Calu3 (cell line): Measurements from ENCODE around the gene ZNF296. TPM values are rescaled to one million over a fixed set of nuclear protein-coding genes. Genes with fewer than 3 reads are reported as not detected.

Experiments
- BruUV-seq: library from RNA; stranded (reverse); fragments of 400-500 nt; replicated peaks from 2 replicates; lab custom pipeline; 2021; lab: Mats Ljungman, UMichigan
- CTCF ChIA-PET: fragments of 300-600 bp; sonication (Branson Sonifier 250); formaldehyde crosslinking; loops from one replicate; lab custom pipeline; 2022; ENCODE audit warnings: antibody characterized with exemption; lab: Charles Lee
- DNase-seq: peaks from one replicate; pipeline ENCODE4 v3.0.0; 2022
- H3K27ac Mint-ChIP-seq: one replicate; pipeline ENCODE4 v1.8.0; 2022; ENCODE audit warnings: mixed read lengths; ENCODE audit not compliant: unreplicated experiment
- H3K27me3 Mint-ChIP-seq: one replicate; pipeline ENCODE4 v1.8.0; 2022; ENCODE audit warnings: mixed read lengths; ENCODE audit not compliant: unreplicated experiment
- H3K36me3 Mint-ChIP-seq: one replicate; pipeline ENCODE4 v1.8.0; 2022; ENCODE audit warnings: mild to moderate bottlenecking, moderate library complexity, mixed read lengths; ENCODE audit not compliant: insufficient read depth, unreplicated experiment
- H3K4me1 Mint-ChIP-seq: one replicate; pipeline ENCODE4 v1.8.0; 2022; ENCODE audit warnings: mild to moderate bottlenecking, low read depth, mixed read lengths; ENCODE audit not compliant: unreplicated experiment
- H3K4me3 Mint-ChIP-seq: one replicate; pipeline ENCODE4 v1.8.0; 2022; ENCODE audit warnings: mild to moderate bottlenecking, low read depth, moderate library complexity, mixed read lengths; ENCODE audit not compliant: unreplicated experiment
- H3K9me3 Mint-ChIP-seq: one replicate; pipeline ENCODE4 v1.8.0; 2022; ENCODE audit warnings: low read depth, mixed read lengths; ENCODE audit not compliant: unreplicated experiment
- intact Hi-C: fragments of 100-400 bp; cut with micrococcal nuclease; formaldehyde crosslinking; loops from one replicate; pipeline ENCODE4 v1.10.0; 2022; ENCODE audit not compliant: unreplicated experiment
- total RNA-seq: library from RNA; stranded (reverse); gene quantifications from 2 replicates; pipeline ENCODE4 v1.2.3, GENCODE V29; 2022
- TF ChIP-seq, protein P1 (sequence below): fragments of 200-600 bp; IDR thresholded peaks from one replicate; pipeline ENCODE4 v1.8.0; 2022; ENCODE audit warnings: antibody characterized with exemption; ENCODE audit not compliant: unreplicated experiment

ZNF296 gene
- total RNA-seq, 1 experiment from 2014 or later, result 5.3 TPM

DNA sequence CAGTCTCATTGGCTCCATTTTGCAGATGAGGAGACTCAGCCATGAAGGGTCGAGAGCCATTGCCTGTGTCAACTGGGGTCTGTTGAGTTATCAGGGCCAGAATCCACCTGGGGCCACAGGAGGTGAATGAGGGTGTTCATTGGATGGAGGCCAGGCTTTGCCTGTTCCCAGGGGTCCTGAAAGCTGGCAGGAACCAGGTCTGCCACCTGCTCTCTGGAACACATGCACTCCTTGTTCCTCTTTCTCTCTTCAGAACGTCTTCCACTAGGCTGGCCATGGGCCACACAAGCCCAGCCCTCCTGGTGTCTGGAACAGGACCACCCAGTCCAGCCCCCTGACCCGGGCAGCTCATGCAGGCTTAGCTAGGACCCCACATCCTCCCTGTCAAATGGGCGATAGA, 37.8 kb upstream of the ZNF296 start:
- Mint-ChIP-seq H3K27ac (peak overlapping the region; percentile 62), H3K36me3 (peaks cover 20% of the 10 kb centered on the region), H3K9me3 (no peaks in the 10 kb centered on the region), H3K4me1 (peaks cover 59% of the 10 kb centered on the region), H3K27me3 (no peaks in the 10 kb centered on the region), H3K4me3 (peak overlapping the region; percentile 50)
- TF ChIP-seq, protein P1, sequence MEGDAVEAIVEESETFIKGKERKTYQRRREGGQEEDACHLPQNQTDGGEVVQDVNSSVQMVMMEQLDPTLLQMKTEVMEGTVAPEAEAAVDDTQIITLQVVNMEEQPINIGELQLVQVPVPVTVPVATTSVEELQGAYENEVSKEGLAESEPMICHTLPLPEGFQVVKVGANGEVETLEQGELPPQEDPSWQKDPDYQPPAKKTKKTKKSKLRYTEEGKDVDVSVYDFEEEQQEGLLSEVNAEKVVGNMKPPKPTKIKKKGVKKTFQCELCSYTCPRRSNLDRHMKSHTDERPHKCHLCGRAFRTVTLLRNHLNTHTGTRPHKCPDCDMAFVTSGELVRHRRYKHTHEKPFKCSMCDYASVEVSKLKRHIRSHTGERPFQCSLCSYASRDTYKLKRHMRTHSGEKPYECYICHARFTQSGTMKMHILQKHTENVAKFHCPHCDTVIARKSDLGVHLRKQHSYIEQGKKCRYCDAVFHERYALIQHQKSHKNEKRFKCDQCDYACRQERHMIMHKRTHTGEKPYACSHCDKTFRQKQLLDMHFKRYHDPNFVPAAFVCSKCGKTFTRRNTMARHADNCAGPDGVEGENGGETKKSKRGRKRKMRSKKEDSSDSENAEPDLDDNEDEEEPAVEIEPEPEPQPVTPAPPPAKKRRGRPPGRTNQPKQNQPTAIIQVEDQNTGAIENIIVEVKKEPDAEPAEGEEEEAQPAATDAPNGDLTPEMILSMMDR, result no peak
- intact Hi-C loops, result no loop called here
- CTCF ChIA-PET, result interaction anchor here (0.9 to 1.6 kb wide), 3 partner anchors 11 to 20 kb away, joined by 3 to 11 read pairs (median 5); no protein-coding TSS in a partner anchor
- DNase-seq, result no peak
- BruUV-seq, result no TSS peak

DNA sequence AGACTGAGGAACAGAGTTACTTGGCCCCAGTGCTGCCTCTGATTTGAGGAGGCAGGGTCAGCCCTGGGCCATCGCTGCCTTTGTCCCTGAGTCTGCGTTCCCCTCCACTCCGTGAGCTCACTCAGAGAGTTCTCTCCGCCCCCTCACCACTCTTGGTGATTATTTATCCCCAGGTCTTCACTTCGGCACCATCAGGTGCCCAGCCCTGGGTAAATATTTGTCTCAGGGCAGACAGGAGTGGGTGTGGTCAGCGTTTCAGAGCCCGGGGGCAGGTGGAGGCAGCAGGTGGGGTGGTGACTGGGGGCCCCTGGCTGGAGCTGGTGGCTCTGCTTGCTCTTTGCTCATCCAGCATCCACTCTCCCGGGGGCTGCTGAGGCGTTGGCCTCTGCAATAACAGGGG, 37.4 kb upstream of the ZNF296 start:
- Mint-ChIP-seq H3K4me3 (peak overlapping the region; percentile 50), H3K27ac (peak overlapping the region; percentile 62)

DNA sequence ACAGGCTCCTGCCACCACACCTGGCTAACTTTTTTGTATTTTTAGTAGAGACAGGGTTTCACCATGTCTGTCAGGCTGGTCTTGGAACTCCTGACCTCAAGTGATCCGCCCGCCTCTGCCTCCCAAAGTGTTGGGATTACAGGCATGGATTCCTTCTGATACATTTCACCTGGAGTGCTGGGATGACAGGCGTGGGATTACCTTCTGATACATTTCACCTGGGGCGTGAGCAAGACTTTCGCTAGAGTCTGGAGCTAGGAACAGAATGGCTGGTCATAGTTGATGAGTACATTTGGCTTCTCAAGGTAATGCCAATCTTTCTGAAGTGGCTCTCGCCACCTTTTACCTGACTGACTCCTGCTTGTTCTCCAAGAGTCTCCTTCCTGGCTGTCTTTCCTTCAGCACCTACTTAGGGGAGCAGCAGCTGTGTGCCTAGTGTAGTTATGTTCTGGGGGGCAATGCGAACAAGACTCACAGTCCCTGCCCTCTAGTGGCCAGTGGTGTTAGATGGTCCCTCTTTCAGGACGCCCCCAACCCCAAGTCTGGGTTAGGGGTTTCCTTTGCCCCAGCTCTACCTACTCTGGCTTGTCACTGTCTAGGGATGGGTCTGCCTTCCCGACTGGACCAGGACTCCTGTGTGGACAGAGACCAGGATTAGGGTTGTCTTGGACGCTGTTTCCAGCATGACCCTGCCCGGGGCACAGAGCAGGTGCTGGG, 36.0 kb upstream of the ZNF296 start:
- H3K27ac Mint-ChIP-seq, result no peak overlapping the region
- DNase-seq, result no peak
- H3K27me3 Mint-ChIP-seq, result no peaks in the 10 kb centered on the region
- H3K36me3 Mint-ChIP-seq, result peaks cover 16% of the 10 kb centered on the region
- CTCF ChIA-PET, result interaction anchor here (0.7 to 1.2 kb wide), 5 partner anchors 19 to 222 kb away, joined by 3 to 8 read pairs (median 3); partner anchors contain the start of gene PPP1R37
- no peak overlapping the region for H3K4me3 Mint-ChIP-seq
- intact Hi-C loops, result no loop called here
- TF ChIP-seq, protein P1, result no peak
- BruUV-seq, result no TSS peak
- no peaks in the 10 kb centered on the region for H3K9me3 Mint-ChIP-seq
- peaks cover 51% of the 10 kb centered on the region for H3K4me1 Mint-ChIP-seq

More for the DNA sequence above, 37.4 kb upstream of the ZNF296 start:
- CTCF ChIA-PET, result interaction anchor here (0.9 to 1.6 kb wide), 4 partner anchors 11 to 19 kb away, joined by 3 to 11 read pairs (median 4); no protein-coding TSS in a partner anchor
- peaks cover 17% of the 10 kb centered on the region for H3K36me3 Mint-ChIP-seq
- TF ChIP-seq, protein P1, result no peak
- no TSS peak for BruUV-seq
- peaks cover 59% of the 10 kb centered on the region for H3K4me1 Mint-ChIP-seq
- H3K9me3 Mint-ChIP-seq, result no peaks in the 10 kb centered on the region
- H3K27me3 Mint-ChIP-seq, result no peaks in the 10 kb centered on the region
- intact Hi-C loops, result no loop called here
- DNase-seq, result peak; percentile 74

DNA sequence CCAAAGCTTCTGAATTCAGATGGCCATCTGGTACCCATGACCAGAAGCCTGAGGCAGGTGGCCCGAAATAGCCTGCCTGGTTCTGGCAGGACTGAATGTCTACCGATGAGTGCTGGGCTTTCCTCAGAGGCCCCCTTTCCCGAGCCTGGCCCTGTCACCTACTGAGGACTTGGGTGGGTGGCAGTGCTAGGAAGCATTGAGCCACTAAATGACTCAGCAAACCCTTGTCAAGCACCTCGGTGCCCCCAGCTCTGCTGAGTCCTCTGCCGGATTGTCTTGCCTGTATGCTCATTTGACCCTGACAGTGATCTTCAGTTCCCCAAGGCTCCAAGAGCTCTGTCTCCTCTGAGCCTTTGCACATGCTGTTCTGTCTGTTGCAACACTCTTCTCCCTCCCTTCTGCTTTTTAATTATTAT, 34.6 kb upstream of the ZNF296 start:
- DNase-seq, result no peak
- no peak overlapping the region for H3K27ac Mint-ChIP-seq
- BruUV-seq, result no TSS peak
- H3K4me1 Mint-ChIP-seq, result peaks cover 51% of the 10 kb centered on the region
- H3K4me3 Mint-ChIP-seq, result no peak overlapping the region
- H3K27me3 Mint-ChIP-seq, result no peaks in the 10 kb centered on the region
- TF ChIP-seq, protein P1, result no peak
- H3K36me3 Mint-ChIP-seq, result peaks cover 16% of the 10 kb centered on the region
- no peaks in the 10 kb centered on the region for H3K9me3 Mint-ChIP-seq
- intact Hi-C loops, result no loop called here
- CTCF ChIA-PET, result no interaction called here
